HG02852 (cell line): ENCODE measurements around the gene BEX3.

Experiments used
- ATAC-seq: cut with Tn5 transposase; IDR thresholded peaks from one replicate; pipeline ENCODE4 v1.9.1; 2021; ENCODE audit warnings: mild to moderate bottlenecking, moderate library complexity; ENCODE audit not compliant: unreplicated experiment

BEX3 gene

GRCh38 chrX:103417933-103418332 is 41.6 kb downstream of the BEX3 start:
- ATAC-seq = no peak

DNA sequence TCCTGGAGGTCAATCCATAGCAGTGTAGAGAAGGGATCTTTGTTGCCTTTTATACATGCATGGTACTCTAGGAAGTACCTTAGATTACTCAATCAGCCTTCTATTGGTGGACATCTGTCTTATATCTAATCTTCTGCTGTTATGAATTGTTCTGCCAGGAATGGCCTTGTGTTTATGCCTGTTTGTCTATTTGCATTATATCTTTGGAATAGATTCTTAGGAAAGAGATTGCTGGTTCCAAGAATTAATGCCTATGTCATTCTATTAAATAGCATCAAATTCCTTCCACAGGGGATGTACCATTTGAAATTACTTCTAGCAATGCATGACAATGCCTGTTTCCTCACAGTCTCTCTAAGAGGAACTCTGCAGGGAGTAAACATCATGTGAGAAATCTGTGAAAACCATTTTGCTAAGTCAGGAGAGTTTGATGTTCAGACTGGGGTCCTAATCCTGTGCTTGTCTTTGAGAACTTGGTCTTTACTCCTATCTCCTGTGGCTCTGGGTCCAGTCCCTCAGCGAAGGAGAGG is 42.5 kb downstream of the BEX3 start:
- ATAC-seq = no peak

DNA sequence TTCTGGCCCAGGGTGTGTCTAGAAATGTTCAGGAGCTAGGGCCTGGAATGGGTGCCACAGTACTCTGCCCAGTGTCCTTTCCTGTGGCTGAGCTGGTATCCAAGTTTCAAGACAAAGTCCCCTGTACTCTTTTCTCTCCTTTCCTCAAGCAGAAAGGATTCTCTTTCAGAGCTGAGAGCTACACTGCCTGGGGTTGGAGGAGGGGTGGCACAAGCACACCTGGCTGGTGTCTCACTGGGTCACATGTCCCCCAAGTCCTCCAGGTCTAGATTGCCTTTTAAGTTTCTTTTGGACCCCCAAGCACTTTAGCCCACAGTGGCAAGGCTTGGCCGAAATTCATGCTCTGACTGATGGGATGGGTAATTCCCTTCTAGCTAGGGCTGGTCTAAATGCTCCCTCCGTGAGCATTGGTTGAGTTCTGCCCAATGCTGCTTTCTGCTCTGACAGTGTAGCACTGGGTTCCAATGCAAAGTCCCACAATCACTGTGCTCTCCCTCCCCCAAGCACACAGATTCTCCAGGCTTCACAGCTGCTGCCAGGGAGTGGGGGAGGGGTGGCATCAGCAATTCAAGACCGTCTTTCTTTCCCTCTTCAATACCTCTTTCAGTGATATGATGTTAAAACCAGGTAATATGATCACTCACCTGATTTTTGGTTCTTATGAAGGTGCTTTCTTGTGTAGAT is 47.8 kb downstream of the BEX3 start:
- ATAC-seq = no peak
